Hepatocyte (in vitro differentiated cells): ENCODE data around the gene SLC17A1. TPM values are rescaled to one million over a fixed set of nuclear protein-coding genes. Genes with fewer than 3 reads are reported as not detected.

Experiments
- DNase-seq: peaks from one replicate; pipeline ENCODE4 v3.0.0-alpha.2; 2016; ENCODE audit warnings: low spot score
- H2AFZ ChIP-seq: fragments of 200-600 bp; sonication (generic); 2 replicates; pipeline ENCODE4 v1.6.0; 2016; ENCODE audit warnings: antibody characterized with exemption, mild to moderate bottlenecking
- H3K27ac ChIP-seq: fragments of 200-600 bp; sonication (generic); 2 replicates; pipeline ENCODE4 v1.5.1; 2016; ENCODE audit warnings: mild to moderate bottlenecking
- H3K27me3 ChIP-seq: fragments of 200-600 bp; sonication (generic); 2 replicates; pipeline ENCODE4 v1.6.1; 2016
- H3K36me3 ChIP-seq: fragments of 200-600 bp; sonication (generic); replicated peaks from 2 replicates; pipeline ENCODE4 v1.5.1; 2016; ENCODE audit warnings: low read depth; ENCODE audit not compliant: insufficient read depth
- H3K4me1 ChIP-seq: fragments of 200-600 bp; sonication (generic); 2 replicates; pipeline ENCODE4 v1.5.1; 2016; ENCODE audit warnings: mild to moderate bottlenecking, moderate library complexity; ENCODE audit not compliant: insufficient read depth
- H3K4me2 ChIP-seq: fragments of 200-600 bp; sonication (generic); 2 replicates; pipeline ENCODE4 v1.6.0; 2016
- H3K4me3 ChIP-seq: fragments of 200-600 bp; sonication (generic); 2 replicates; pipeline ENCODE4 v1.5.1; 2016; ENCODE audit warnings: mild to moderate bottlenecking
- H3K79me2 ChIP-seq: fragments of 200-600 bp; sonication (generic); 2 replicates; pipeline ENCODE4 v1.6.0; 2017; ENCODE audit warnings: mild to moderate bottlenecking
- H3K9me2 ChIP-seq: fragments of 200-600 bp; sonication (generic); replicated peaks from 2 replicates; pipeline ENCODE4 v1.6.0; 2017; ENCODE audit warnings: mild to moderate bottlenecking; ENCODE audit not compliant: insufficient read depth
- H3K9me3 ChIP-seq: fragments of 200-600 bp; sonication (generic); 2 replicates; pipeline ENCODE4 v1.5.1; 2016; ENCODE audit warnings: low read depth, mild to moderate bottlenecking
- H4K20me1 ChIP-seq: fragments of 200-600 bp; sonication (generic); 2 replicates; pipeline ENCODE4 v1.6.0; 2016; ENCODE audit warnings: mild to moderate bottlenecking; ENCODE audit not compliant: insufficient read depth, poor library complexity, severe bottlenecking
- EZH2 ChIP-seq: fragments of 200-600 bp; sonication (generic); IDR thresholded peaks from 2 replicates; pipeline ENCODE4 v1.6.1; 2016; ENCODE audit warnings: antibody characterized with exemption, mild to moderate bottlenecking, borderline replicate concordance
- EZH2phosphoT487 ChIP-seq: fragments of 200-600 bp; sonication (generic); IDR thresholded peaks from one replicate; pipeline ENCODE4 v1.6.1; 2018; ENCODE audit warnings: antibody characterized with exemption, mild to moderate bottlenecking, low read depth, moderate library complexity; ENCODE audit not compliant: unreplicated experiment, severe bottlenecking
- WGBS: methylation state at CpG from one replicate; pipeline ENCODE4 v1.1.6; 2016; ENCODE audit warnings: low lambda C conversion rate; ENCODE audit errors: missing lambda C conversion rate; 5-methylcytosine and 5-hydroxymethylcytosine counted together
- polyA plus RNA-seq: library from polyadenylated mRNA; unstranded; fragments of >200 nt; fragmentation: Nextera tagmentation; extraction: Ambion mirVana; gene quantifications from 2 replicates; pipeline ENCODE4 v1.2.1, GENCODE V29; 2016
- total RNA-seq: library from RNA; depleted of rRNA; stranded (reverse); fragments of >200 nt; gene quantifications from 2 replicates; pipeline ENCODE4 v1.2.3, GENCODE V29; 2014
- TF ChIP-seq, protein P1 (sequence below): fragments of 200-600 bp; sonication (generic); IDR thresholded peaks from 2 replicates; pipeline ENCODE4 v1.5.1; 2016; ENCODE audit warnings: antibody characterized with exemption, mild to moderate bottlenecking; ENCODE audit not compliant: poor library complexity

The SLC17A1 gene
- total and polyA plus RNA-seq, 2 experiments from 2014 or later, result 3.2 to 4.0 TPM

DNA sequence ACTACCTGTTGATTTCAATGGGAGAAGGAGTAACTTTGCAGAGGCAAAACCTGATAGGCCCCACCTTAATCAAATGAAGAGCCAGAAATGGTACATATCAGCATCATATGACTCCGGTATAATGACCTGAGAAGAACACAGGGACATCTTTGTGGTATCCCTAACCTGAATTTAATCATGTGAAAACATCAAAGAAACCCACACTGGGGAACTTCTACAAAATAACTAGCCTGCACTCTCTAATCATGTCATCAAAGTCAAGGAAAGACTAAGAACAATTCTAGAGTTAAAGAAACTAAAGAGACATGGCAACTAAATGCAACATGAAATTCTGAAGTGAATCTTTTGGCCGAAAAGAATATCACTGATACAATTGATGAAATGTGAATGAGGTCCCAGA lies 42.4 kb downstream of the SLC17A1 start:
- Histone ChIP-seq H3K9me3 (no peaks in the 10 kb centered on the region), H3K36me3 (no peaks in the 10 kb centered on the region), H4K20me1 (no peaks in the 10 kb centered on the region), H3K4me1 (no peaks in the 10 kb centered on the region), H2AFZ (no peak overlapping the region), H3K27me3 (no peaks in the 10 kb centered on the region), H3K27ac (no peak overlapping the region), H3K9me2 (no peaks in the 10 kb centered on the region), H3K79me2 (no peaks in the 10 kb centered on the region), H3K4me3 (no peak overlapping the region), H3K4me2 (no peak overlapping the region)
- TF ChIP-seq EZH2phosphoT487 (no peak), EZH2 (no peak)
- TF ChIP-seq, protein P1, sequence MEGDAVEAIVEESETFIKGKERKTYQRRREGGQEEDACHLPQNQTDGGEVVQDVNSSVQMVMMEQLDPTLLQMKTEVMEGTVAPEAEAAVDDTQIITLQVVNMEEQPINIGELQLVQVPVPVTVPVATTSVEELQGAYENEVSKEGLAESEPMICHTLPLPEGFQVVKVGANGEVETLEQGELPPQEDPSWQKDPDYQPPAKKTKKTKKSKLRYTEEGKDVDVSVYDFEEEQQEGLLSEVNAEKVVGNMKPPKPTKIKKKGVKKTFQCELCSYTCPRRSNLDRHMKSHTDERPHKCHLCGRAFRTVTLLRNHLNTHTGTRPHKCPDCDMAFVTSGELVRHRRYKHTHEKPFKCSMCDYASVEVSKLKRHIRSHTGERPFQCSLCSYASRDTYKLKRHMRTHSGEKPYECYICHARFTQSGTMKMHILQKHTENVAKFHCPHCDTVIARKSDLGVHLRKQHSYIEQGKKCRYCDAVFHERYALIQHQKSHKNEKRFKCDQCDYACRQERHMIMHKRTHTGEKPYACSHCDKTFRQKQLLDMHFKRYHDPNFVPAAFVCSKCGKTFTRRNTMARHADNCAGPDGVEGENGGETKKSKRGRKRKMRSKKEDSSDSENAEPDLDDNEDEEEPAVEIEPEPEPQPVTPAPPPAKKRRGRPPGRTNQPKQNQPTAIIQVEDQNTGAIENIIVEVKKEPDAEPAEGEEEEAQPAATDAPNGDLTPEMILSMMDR, result no peak
- DNase-seq, result no peak
- WGBS, result 94% methylated on average over 2 of the region's 2 CpGs

DNA sequence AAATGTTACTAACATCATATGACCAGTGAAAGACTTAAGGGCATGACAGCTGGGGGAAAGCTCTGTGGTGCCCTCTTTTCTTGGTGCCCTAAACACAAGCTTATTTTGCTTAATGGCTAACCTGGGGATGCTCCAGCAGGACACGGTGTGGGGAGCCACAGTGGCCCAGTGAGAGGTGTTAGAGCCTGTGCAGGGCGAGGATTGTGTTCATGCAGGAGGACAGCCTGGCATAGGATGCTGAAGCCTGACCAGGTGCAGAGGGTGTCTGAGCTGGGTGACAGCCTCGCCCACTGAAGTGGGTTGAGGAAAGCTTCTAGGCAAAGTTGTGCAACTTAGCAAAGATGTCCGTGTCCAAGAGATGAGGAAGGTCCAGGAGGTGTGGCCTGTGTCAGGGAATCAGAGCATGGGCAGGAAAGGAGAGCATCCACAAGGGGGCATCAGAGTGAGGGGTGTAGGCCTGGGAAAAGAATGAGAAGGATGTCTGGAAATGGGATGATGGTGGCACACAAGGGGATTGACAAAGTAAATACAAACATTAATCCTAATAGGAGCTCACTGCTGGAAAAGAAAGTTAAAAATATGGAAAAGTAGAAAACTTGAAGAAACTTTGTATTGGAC lies 43.4 kb downstream of the SLC17A1 start:
- Histone ChIP-seq H4K20me1 (no peaks in the 10 kb centered on the region), H3K4me1 (no peaks in the 10 kb centered on the region), H3K4me3 (no peak overlapping the region), H3K4me2 (no peak overlapping the region), H3K27me3 (no peaks in the 10 kb centered on the region), H3K36me3 (no peaks in the 10 kb centered on the region), H3K9me3 (no peaks in the 10 kb centered on the region), H3K27ac (peak overlapping the region; percentile 52), H3K9me2 (no peaks in the 10 kb centered on the region), H2AFZ (no peak overlapping the region), H3K79me2 (no peaks in the 10 kb centered on the region)
- no peak for TF ChIP-seq EZH2
- TF ChIP-seq, protein P1, result peak; percentile 39
- 79% methylated on average over 4 of the region's 4 CpGs for WGBS
- DNase-seq, result peak; percentile 60

DNA sequence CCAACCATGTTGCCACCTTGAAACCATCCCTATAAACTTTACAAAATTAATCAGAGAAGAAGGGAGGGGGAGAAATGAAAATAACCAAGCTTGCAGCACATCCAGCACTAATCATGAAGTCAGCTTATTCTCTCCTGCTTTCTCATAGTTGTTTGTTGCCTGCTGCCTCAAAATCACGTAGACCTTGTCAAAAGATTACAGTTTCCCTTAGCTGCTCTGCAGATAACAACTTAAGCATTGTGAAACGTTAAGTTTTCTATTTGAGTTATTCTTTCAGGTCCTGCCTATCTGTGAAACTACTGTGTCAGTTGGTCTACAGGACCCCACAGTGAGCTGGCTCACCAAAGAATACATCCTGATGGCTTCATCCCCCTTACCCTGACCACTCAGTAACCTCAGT lies 44.4 kb downstream of the SLC17A1 start:
- no peak for DNase-seq
- peak overlapping the region; percentile 58 for H3K4me2 ChIP-seq
- no peaks in the 10 kb centered on the region for H3K79me2 ChIP-seq
- H3K36me3 ChIP-seq, result no peaks in the 10 kb centered on the region
- no peaks in the 10 kb centered on the region for H3K9me3 ChIP-seq
- H3K4me3 ChIP-seq, result no peak overlapping the region
- WGBS, result 59% methylated on average over 2 of the region's 2 CpGs
- no peaks in the 10 kb centered on the region for H4K20me1 ChIP-seq
- H2AFZ ChIP-seq, result no peak overlapping the region
- no peaks in the 10 kb centered on the region for H3K9me2 ChIP-seq
- TF ChIP-seq EZH2 (no peak), EZH2phosphoT487 (no peak)
- TF ChIP-seq, protein P1, result no peak
- no peaks in the 10 kb centered on the region for H3K27me3 ChIP-seq
- H3K27ac ChIP-seq, result peak overlapping the region; percentile 78
- H3K4me1 ChIP-seq, result no peaks in the 10 kb centered on the region
